ENCODE results near the gene IL1RAPL2.

GRCh38 chrX:104707042-104707441 is 141.0 kb downstream of the IL1RAPL2 start:
- TF ChIP-seq ZC3H10 (CRISPR knock-in tag; IDR thresholded peaks at IDR 0.05) (no peak), ZFP3 (CRISPR knock-in tag; IDR thresholded peaks at IDR 0.05) (no peak)
